Measurements from ENCODE around the gene PHF1. TPM values are rescaled to one million over a fixed set of nuclear protein-coding genes. Genes with fewer than 3 reads are reported as not detected.

The PHF1 gene
- total RNA-seq, 1 donor from 2014 or later, result 58.1 TPM

DNA sequence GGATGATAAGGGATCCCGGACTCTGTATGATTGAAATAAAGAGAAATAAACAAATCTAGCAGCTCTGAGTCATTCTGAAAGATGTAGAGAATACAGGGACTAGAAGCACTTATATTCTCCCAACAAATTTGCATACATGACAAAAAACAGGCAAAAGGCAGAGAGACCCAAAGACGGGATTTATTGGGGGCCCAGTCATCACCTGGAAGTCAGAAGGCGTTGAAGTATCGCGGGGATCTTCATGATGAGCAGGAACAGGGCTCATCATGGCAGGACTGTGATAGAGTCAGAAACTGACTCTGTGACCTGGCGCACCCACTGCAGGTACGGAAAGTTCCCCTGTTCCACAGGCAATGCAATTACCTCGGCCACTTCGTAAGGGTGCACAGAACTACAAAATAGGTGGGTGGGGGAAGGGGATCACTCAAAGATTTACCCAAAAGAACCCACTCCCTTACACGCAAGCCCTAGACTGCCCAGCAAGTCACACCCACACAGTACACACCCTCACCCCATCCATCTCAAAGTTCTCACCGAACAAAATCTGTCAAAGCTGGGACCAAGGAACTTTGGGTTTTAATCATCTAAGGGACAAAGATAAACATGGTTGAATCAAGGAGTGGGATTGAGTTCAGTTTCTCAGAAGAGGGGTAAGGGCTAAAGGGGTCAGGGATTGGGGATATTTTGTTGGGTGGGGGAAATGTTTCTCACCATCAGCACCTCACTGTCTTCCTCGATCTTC, 5.7 kb downstream of the PHF1 start:
- Mint-ChIP-seq H3K36me3 (ENCODE audit: insufficient read depth) (peaks cover 8% of the 10 kb centered on the region), H3K27ac (peak overlapping the region; percentile 99), H3K4me1 (ENCODE audit: low read depth) (peaks cover 41% of the 10 kb centered on the region), H3K9me3 (ENCODE audit: low read depth) (no peaks in the 10 kb centered on the region), H3K27me3 (no peaks in the 10 kb centered on the region), H3K4me3 (ENCODE audit: low read depth) (peak overlapping the region; percentile 98)
- TF ChIP-seq, protein P1, sequence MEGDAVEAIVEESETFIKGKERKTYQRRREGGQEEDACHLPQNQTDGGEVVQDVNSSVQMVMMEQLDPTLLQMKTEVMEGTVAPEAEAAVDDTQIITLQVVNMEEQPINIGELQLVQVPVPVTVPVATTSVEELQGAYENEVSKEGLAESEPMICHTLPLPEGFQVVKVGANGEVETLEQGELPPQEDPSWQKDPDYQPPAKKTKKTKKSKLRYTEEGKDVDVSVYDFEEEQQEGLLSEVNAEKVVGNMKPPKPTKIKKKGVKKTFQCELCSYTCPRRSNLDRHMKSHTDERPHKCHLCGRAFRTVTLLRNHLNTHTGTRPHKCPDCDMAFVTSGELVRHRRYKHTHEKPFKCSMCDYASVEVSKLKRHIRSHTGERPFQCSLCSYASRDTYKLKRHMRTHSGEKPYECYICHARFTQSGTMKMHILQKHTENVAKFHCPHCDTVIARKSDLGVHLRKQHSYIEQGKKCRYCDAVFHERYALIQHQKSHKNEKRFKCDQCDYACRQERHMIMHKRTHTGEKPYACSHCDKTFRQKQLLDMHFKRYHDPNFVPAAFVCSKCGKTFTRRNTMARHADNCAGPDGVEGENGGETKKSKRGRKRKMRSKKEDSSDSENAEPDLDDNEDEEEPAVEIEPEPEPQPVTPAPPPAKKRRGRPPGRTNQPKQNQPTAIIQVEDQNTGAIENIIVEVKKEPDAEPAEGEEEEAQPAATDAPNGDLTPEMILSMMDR (IDR thresholded peaks at IDR 0.05; ENCODE audit: unreplicated experiment), result no peak
- no peak for DNase-seq (ENCODE audit: low spot score, unreplicated experiment)

- TF ChIP-seq, protein P1 (IDR thresholded peaks at IDR 0.05; ENCODE audit: unreplicated experiment), result no peak
- Mint-ChIP-seq H3K4me3 (ENCODE audit: low read depth) (peak overlapping the region; percentile 98), H3K4me1 (ENCODE audit: low read depth) (peaks cover 39% of the 10 kb centered on the region), H3K9me3 (ENCODE audit: low read depth) (no peaks in the 10 kb centered on the region), H3K36me3 (ENCODE audit: insufficient read depth) (peaks cover 8% of the 10 kb centered on the region), H3K27ac (peak overlapping the region; percentile 99), H3K27me3 (no peaks in the 10 kb centered on the region)
- DNase-seq (ENCODE audit: low spot score, unreplicated experiment), result no peak
These were observed 6.5 kb downstream of the PHF1 start for GRCh38 chr6:33417128-33417902.

DNA sequence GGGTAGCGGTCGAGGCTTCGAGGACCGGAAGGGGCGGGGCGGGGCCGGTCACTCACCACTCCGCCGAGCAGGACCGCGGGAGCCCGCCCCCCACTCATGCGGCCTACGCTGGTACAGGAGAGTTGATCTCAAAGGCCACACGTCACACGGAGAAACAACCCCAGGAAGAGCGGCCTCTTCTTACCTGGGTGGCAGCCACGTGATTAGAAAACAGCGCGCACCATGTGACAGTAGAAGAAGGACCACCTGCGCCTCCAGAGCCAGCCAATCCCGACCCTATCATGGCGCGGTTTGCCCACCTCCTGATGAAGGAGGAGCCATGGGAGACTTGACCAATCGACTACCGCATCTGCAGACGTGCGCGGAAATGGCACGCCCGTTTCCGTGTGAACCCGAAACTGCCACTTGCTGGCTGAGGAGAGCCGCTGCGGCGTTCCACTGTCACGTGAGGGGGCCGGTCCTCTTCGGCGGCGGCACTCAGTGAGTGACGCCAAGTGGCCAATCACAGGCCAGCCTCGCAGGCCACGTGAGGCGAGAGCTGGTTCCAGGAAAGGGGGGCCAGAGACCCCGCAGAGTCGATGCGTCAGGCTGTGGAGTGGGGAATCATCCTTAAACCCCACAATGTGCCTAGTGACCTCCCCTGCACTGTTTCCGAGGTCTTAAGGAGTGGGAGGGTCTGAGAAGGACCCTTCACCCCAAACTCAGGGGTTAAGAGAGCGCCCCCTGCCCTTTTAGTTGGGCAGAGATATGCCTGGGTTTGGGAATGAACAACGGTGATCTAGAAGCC, 7.3 kb downstream of the PHF1 start, which contains the start of gene CUTA:
Gene CUTA, minus strand, starts transcription at position 205 of the 787 bp plus-strand sequence. Its CDS starts 107 bp downstream, at position 98.
- DNase-seq (ENCODE audit: low spot score, unreplicated experiment), result peak; percentile 95
- TF ChIP-seq, protein P1 (IDR thresholded peaks at IDR 0.05; ENCODE audit: unreplicated experiment), result peak; percentile 43
- Mint-ChIP-seq H3K27ac (peak within 1 kb of the TSS; percentile 99), H3K4me1 (ENCODE audit: low read depth) (peaks cover 38% of the 10 kb centered on the region), H3K36me3 (ENCODE audit: insufficient read depth) (peaks cover 8% of the 10 kb centered on the region), H3K27me3 (no peaks in the 10 kb centered on the region), H3K9me3 (ENCODE audit: low read depth) (no peaks in the 10 kb centered on the region), H3K4me3 (ENCODE audit: low read depth) (peak within 1 kb of the TSS; percentile 98)

DNA sequence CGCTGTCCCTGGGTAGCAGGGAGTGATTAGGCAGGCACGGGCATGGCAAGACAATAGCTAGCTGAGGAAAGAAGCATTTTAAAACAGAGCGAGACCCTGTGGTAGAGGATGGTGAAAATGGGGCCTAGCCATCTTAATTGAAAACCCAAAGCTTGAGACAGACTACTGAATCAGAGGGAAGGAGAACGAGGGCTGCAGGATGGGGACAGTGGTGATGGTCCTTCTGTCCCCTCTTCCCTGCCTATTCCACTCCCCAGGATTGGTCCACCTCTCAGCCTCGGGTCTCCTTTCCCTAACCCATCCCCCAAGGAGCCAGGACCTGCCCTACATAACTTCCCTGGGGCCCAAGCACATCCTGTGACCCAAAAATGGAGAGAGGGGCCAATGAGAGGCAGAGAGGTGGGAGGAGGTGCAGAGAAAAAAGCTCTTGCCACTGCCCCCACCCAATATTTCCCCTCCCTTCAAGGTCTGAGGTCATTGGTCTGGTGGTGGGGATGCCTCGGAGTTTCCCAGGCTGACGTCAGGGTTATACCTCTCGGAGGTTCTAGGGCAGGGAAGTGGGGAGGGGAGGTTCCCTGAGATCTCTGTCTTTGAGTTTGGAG, 8.0 kb downstream of the PHF1 start:
- Mint-ChIP-seq H3K4me1 (ENCODE audit: low read depth) (peaks cover 39% of the 10 kb centered on the region), H3K4me3 (ENCODE audit: low read depth) (peak overlapping the region; percentile 98), H3K36me3 (ENCODE audit: insufficient read depth) (peaks cover 8% of the 10 kb centered on the region), H3K27me3 (no peaks in the 10 kb centered on the region), H3K27ac (peak overlapping the region; percentile 99), H3K9me3 (ENCODE audit: low read depth) (no peaks in the 10 kb centered on the region)
- DNase-seq (ENCODE audit: low spot score, unreplicated experiment), result no peak
- TF ChIP-seq, protein P1 (IDR thresholded peaks at IDR 0.05; ENCODE audit: unreplicated experiment), result no peak

Measured in progenitor cell of endocrine pancreas (in vitro differentiated cells).